Thyroid gland (tissue), 4 donors: ENCODE measurements around the gene UBA52. TPM values are rescaled to one million over a fixed set of nuclear protein-coding genes. Genes with fewer than 3 reads are reported as not detected.

Experiments used
- DNase-seq, 2 donors: peaks; one replicate each; pipeline ENCODE4 v3.0.0-alpha.2; 2019
- H3K27ac ChIP-seq, 3 donors: fragments of 200-600 bp; sonication (generic); 1 replicate in 2 of 3; 2 replicates in 1 of 3; pipeline ENCODE4 v1.5.1; 2016 to 2019; ENCODE audit warnings: mild to moderate bottlenecking in 1 of 3, moderate library complexity in 1 of 3
- H3K27me3 ChIP-seq: fragments of 200-600 bp; sonication (generic); one replicate; pipeline ENCODE4 v1.5.1; 2019
- H3K36me3 ChIP-seq, 2 donors: fragments of 200-600 bp; sonication (generic); one replicate each; pipeline ENCODE4 v1.5.1; 2016 to 2019
- H3K4me1 ChIP-seq, 2 donors: fragments of 200-600 bp; sonication (generic); one replicate each; pipeline ENCODE4 v1.5.1; 2017 to 2019
- H3K4me3 ChIP-seq, 3 donors: fragments of 200-600 bp; sonication (generic); replicated peaks in 1 of 3; 1 replicate in 2 of 3; 2 replicates in 1 of 3; pipeline ENCODE4 v1.5.1; 2016; ENCODE audit warnings: mild to moderate bottlenecking in 1 of 3
- H3K9me3 ChIP-seq: fragments of 200-600 bp; sonication (generic); one replicate; pipeline ENCODE4 v1.5.1; 2017
- POLR2A ChIP-seq, 2 donors: fragments of 450-650 bp; IDR thresholded peaks; one replicate each; pipeline ENCODE4 v1.6.1; 2017; ENCODE audit warnings: antibody characterized with exemption in 2 of 2, mild to moderate bottlenecking in 2 of 2, moderate library complexity in 1 of 2
- WGBS, 2 donors: methylation state at CpG; one replicate each; pipeline ENCODE4 v1.1.5; 2017; 5-methylcytosine and 5-hydroxymethylcytosine counted together
- intact Hi-C: fragments of 100-400 bp; cut with DNase I; formaldehyde crosslinking; loops from one replicate; pipeline ENCODE4 v1.15.1; 2023
- total RNA-seq, 4 donors: library from RNA; depleted of rRNA; stranded (reverse); fragments of >200 nt; gene quantifications; one replicate each; pipeline ENCODE4 v1.2.3, GENCODE V29; 2016
- TF ChIP-seq, protein P1 (sequence below), 6 experiments: fragments of 200-600 bp in 3 of 6; fragments of 450-650 bp in 3 of 6; sonication (generic) in 3 of 6; IDR thresholded peaks; one replicate each; pipeline ENCODE4 v1.5.1; 2016 to 2019; ENCODE audit warnings: antibody characterized with exemption in 6 of 6, mild to moderate bottlenecking in 2 of 6, inconsistent platforms in 1 of 6, moderate library complexity in 1 of 6

The UBA52 gene
- total RNA-seq, 4 donors from 2014 or later: 395 to 726 (median 521) TPM

DNA sequence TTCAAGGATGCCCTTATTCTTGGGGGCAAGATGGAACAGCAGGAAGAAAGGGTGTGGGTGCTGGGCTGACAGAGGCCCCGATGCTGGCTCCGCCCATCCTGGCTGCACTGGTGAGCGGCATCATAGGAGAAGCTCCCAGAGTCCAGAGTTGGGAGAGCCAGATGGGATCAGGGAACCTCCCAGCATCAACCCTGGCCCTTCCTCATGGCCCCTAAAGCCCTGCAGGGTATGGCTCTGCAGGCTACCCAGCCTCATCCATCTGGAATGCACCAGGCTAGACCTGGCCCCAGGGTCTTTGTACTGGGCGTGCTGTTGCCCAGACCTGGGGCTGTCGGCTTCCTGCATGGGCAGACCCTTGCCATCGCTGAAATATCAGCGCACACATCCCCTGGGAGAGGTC lies 41.9 kb upstream of the UBA52 start:
- no peak overlapping the region for H3K27ac ChIP-seq
- no peak for TF ChIP-seq POLR2A (IDR thresholded peaks at IDR 0.05)
- TF ChIP-seq, protein P1, sequence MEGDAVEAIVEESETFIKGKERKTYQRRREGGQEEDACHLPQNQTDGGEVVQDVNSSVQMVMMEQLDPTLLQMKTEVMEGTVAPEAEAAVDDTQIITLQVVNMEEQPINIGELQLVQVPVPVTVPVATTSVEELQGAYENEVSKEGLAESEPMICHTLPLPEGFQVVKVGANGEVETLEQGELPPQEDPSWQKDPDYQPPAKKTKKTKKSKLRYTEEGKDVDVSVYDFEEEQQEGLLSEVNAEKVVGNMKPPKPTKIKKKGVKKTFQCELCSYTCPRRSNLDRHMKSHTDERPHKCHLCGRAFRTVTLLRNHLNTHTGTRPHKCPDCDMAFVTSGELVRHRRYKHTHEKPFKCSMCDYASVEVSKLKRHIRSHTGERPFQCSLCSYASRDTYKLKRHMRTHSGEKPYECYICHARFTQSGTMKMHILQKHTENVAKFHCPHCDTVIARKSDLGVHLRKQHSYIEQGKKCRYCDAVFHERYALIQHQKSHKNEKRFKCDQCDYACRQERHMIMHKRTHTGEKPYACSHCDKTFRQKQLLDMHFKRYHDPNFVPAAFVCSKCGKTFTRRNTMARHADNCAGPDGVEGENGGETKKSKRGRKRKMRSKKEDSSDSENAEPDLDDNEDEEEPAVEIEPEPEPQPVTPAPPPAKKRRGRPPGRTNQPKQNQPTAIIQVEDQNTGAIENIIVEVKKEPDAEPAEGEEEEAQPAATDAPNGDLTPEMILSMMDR (IDR thresholded peaks at IDR 0.05): no peak
- H3K4me3 ChIP-seq: no peak overlapping the region
- no peaks in the 10 kb centered on the region for H3K4me1 ChIP-seq
- no peaks in the 10 kb centered on the region for H3K27me3 ChIP-seq
- H3K36me3 ChIP-seq: peaks cover 8 to 24% of the 10 kb centered on the region in 2 donors
- H3K9me3 ChIP-seq: no peaks in the 10 kb centered on the region
- no peak for DNase-seq
- WGBS, 2 donors: 53 to 84% methylated on average over 3 to 7 of the region's 7 CpGs
- intact Hi-C loops: no loop called here

DNA sequence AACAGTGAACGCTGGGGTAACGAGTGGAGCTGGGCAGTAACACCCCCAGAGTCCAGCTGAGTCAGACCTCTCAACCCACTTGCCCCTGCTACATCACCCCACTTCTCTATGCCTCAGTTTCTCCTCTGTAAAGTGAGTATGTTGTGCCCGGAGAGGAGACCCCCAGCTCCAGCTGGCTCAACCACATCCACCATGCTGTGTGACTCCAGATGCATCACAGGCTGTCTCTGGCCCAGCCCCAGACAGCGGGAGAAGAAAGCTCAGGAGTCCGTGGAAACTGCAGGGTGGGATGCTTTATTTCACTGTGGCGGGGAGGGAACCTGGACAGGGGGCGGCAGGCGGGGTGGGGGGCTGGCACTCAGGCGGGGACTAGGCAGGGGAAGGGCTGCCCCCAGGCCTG lies 40.2 kb upstream of the UBA52 start:
- H3K27ac ChIP-seq: no peak overlapping the region
- H3K4me1 ChIP-seq: no peaks in the 10 kb centered on the region
- DNase-seq: no peak
- WGBS, 2 donors: 96 to 97% methylated on average over 8 to 9 of the region's 9 CpGs
- H3K9me3 ChIP-seq: no peaks in the 10 kb centered on the region
- no peak for TF ChIP-seq POLR2A (IDR thresholded peaks at IDR 0.05)
- TF ChIP-seq, protein P1 (IDR thresholded peaks at IDR 0.05): no peak
- peaks cover 12 to 24% of the 10 kb centered on the region in 2 donors for H3K36me3 ChIP-seq
- intact Hi-C loops: no loop called here
- no peak overlapping the region for H3K4me3 ChIP-seq
- no peaks in the 10 kb centered on the region for H3K27me3 ChIP-seq

DNA sequence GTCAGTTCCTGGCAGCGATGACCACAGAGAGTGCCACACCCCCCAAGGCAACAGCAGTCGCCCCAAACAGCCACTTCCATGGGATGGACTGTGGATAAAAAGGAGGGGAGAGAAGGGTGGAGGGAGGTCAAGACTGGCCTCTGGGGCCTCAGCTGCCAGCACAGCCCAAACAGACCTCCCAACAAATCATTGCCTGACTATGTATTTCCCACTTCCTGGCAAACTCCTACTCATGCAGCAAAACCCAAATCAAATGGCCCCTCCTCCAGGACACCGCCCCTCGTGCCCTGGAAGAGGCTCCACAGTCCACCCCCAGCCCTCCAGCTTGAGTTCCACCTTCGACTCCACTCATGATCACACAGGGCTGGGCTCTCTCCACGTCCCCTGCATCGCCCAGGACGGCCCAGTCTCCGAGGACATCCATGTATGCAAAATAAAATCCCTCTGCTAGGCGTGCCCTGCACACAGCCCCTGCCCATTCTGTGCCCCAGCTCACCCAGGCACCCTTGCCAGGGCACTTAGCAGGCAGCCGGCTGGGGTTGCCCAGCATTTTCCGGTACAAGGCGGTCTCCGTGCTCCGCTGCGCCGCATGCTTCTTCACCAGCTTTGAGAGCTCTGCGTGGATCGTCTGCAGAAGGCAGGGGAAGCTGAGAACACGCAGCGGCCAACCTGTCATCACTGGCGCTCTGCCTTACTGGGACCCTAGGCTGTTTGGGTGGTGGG lies 39.3 kb upstream of the UBA52 start:
- Histone ChIP-seq H3K36me3 (peaks cover 15 to 24% of the 10 kb centered on the region in 2 donors), H3K9me3 (no peaks in the 10 kb centered on the region), H3K27ac (no peak overlapping the region), H3K4me1 (no peaks in the 10 kb centered on the region), H3K4me3 (no peak overlapping the region), H3K27me3 (no peaks in the 10 kb centered on the region)
- no peak for DNase-seq
- WGBS, 2 donors: 93 to 95% methylated on average over 19 to 22 of the region's 22 CpGs
- TF ChIP-seq, protein P1 (IDR thresholded peaks at IDR 0.05): no peak
- no peak for TF ChIP-seq POLR2A (IDR thresholded peaks at IDR 0.05)
- intact Hi-C loops: no loop called here

DNA sequence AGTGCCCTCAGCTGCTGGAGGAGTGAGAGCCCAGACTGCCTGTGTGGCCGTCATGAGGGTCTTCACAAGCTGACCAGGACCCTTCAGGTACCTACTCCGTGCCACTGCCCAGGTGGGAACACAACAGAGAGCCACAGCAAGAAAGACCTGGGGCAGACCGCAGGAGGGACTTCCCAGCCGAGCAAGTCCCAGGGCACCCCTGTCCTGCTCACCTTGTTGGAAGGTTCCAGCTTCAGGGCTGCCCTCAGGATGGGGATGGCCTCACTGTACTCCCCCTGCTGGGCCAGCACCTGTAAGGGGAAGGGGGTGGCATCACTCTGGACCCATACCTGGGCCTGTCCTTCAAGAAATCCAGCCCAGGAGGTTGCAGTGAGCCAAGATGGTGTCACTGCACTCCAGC lies 38.6 kb upstream of the UBA52 start:
- DNase-seq: no peak
- H3K9me3 ChIP-seq: no peaks in the 10 kb centered on the region
- H3K4me1 ChIP-seq: no peaks in the 10 kb centered on the region
- WGBS, 2 donors: 70 to 100% methylated on average over 2 of the region's 4 CpGs
- H3K36me3 ChIP-seq: peaks cover 22 to 29% of the 10 kb centered on the region in 2 donors
- no peak overlapping the region for H3K4me3 ChIP-seq
- H3K27ac ChIP-seq: no peak overlapping the region
- TF ChIP-seq, protein P1 (IDR thresholded peaks at IDR 0.05): no peak
- no peak for TF ChIP-seq POLR2A (IDR thresholded peaks at IDR 0.05)
- no peaks in the 10 kb centered on the region for H3K27me3 ChIP-seq
- intact Hi-C loops: no loop called here

DNA sequence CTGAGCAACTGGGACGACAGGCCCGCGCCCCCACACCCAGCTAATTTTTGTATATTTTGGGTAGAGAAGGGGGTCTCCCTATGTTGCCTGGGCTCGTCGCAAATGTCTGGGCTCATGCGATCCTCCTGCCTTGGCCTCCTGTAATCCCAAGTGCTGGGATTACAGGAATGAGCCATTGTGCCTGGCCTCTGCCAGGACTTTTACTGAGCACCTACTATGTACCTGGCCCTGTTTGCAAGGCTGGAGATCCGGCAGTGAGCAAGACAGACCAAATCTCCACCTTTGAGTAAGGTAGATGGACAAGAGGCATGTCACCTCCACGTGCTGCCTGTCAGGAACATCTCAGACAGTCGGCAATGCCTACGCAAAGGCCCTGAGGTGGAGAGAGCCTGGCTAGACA lies 35.2 kb upstream of the UBA52 start:
- no peak for TF ChIP-seq POLR2A (IDR thresholded peaks at IDR 0.05)
- TF ChIP-seq, protein P1 (IDR thresholded peaks at IDR 0.05): no peak
- Histone ChIP-seq H3K4me3 (no peak overlapping the region), H3K27ac (no peak overlapping the region), H3K36me3 (peaks cover 31 to 50% of the 10 kb centered on the region in 2 donors), H3K9me3 (no peaks in the 10 kb centered on the region), H3K4me1 (no peaks in the 10 kb centered on the region), H3K27me3 (no peaks in the 10 kb centered on the region)
- intact Hi-C loops: no loop called here
- no peak for DNase-seq
- 95 to 97% methylated on average over 9 to 10 of the region's 10 CpGs for WGBS, 2 donors
